ELF-1 (cell line): ENCODE results near the gene NAGPA.
A peak's percentile ranks its signal among the peaks of the same experiment; 100 is the strongest.
"Not testable (repeated sequence)": the region's sequence is repeated elsewhere in the genome, so short reads cannot be mapped to it uniquely, and the experiment has no call there.

Experiments used
- DNase-seq: peaks from one replicate; pipeline ENCODE4 v3.0.0-alpha.2; 2016; ENCODE audit warnings: low read depth, low spot score

The NAGPA gene

DNA sequence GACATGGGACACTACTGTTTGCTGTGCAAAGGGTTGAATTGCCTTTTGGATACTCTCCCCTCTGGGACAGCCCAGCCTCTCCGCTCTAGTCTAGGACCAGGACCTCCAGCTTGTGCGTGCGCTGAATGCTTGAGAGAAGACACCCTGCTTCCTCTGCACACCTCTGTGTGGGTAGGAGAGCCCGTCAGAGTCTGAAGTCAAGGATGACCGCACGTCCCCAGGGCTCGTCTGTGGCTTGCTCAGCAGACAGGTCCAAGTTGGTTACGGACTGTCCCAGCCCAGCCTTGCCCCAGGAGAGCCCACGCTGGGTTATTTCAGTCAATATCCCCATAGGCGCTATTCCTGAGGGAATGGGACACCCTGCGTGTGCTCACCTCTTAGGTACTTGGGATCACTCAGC lies 28.3 kb upstream of the NAGPA start:
- no peak for DNase-seq

DNA sequence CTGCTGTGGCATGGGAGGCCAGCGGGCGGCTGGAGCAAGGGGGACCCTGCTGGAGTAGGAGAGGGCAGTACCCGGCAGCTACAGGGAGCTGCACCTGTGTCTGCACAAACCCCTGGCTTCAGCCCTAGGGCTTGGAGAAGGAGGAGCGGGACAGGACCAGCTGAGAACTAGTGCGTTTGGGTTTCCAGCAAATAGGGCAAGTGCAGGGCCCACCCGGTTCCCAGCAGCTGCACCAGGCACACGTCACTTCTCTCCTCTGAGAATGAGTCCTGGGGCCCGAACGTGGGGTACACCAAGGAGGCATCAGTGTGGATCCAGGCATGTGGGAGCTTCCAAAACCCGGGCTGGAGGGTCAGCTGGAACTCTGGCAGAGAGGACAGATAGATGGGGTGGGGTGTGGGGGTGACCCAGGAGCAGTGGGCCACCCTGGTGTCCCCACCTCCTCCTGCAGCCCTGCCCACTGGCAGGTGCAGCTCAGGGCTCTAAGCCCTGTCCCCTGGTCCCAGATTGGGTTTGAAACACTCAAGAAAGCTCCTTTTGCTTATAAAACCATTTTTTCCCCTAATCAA lies 26.4 kb upstream of the NAGPA start:
- DNase-seq = no peak

DNA sequence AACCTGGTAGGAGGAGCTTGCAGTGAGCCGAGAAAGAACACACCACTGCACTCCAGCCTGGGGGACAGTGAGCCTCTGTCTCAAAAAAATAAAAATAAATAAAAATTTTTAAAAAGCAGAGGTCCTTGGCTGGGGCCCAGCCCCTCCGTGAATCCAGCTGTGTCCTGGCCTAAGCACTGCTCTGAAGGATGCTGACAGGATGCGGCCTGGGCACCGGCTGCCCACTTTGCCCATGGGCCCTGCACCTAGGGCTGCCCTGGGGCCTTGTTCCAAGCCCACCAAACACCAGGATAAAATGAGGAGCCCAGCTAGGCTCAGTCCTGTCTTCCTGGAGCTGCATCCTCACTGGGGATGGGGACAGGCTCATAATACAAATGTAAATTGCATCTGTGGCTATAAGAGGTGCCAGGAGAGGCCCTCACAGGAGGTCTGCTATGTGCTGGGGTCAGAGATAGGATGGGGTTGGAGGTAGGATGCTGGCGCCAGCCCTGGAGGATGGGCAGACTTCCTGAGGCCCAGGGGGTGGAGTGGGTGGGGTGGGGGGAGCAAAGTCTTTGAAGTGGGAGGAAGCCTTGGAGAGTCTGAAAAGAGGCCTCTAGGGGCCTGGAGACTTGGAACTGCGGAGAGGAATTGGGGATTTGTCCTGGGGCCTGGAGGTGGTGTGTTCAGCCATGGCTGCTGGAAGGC lies 25.8 kb upstream of the NAGPA start:
- DNase-seq = peak; percentile 66

DNA sequence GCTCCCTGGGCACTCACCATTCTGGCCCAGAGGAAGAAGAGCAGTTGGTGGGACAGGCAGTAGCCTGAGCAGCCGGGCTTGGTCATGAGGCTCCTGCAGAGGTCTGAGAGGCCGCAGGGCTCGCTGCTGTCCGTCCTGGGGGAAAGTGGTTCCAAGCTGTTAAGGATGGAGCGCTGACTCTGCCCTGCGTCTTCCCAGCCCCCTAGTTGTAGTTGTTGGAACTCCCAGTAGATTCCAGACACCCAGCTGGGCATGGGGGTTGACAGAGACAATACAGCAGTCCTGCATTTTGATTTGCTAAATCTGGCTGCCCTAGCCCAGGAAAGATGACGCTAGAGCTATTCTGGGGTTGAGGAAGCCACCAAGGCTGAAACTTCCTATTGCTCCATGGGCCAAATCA lies 24.7 kb upstream of the NAGPA start:
- peak; percentile 93 for DNase-seq

DNA sequence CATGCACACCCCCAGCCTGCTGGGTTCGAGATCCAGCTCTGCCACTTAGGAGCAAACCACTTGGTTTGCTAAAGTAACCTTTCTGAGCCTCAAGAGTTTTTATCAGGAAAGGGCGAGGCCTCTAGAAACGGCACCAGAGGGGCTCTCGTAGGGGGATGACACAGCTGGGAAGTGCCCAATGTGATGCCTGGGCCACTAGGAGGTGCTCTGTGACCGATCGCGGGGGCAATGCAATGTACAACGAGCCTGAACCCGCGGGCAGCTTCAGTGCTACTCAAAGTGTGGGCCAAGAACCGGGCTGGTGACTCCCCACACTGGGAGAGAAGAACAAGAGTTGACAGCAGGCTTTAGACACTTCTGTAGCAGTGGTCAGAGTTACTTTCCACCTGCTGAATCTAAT lies 22.6 kb upstream of the NAGPA start:
- DNase-seq = peak; percentile 71

DNA sequence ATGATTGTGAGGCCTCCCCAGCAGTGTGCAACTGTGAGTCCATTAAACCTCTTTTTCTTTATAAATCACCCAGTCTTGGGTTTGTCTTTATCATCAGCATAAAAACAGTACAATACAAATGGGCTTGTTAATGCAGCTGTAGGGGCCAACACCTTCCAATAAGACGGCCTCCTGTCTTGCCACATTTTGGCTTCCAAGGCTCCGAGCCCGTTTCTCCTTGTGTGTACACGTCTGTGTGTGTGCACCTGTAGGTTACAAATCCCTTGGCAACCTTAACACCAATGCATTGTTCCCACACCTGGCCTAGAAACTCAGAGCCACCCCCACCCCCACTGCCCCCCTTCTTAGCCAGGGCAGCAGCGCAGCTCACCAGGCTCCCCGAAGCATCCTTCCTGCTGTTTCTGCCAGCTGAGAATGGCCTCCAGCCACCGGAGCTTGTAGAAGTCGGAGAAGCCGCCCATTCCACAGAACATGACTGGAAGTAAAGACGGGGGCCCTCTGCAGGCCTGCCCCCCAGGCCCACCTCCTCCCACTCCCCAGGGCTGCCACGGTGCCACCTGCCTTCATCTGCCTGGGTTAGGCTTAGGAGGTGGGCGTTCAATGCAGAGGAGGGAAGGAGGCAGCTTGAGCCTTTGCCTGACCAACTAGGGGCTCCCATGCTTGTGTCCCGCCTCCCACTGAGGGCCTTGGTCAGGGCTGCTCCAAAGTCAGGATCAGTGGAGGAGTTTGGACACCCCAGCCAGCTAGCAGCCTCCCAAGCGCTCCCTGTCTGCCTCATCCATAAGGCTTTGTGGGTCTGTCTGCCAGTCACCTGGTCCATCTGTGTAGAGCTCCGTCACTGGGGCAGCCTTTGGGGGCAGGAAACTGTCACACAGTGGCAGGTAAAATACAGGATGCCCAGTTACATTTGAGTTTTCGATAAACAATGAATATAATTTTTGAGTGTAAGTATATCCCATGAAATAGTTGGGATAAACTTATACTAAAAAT lies 21.4 kb upstream of the NAGPA start:
- no peak for DNase-seq

DNA sequence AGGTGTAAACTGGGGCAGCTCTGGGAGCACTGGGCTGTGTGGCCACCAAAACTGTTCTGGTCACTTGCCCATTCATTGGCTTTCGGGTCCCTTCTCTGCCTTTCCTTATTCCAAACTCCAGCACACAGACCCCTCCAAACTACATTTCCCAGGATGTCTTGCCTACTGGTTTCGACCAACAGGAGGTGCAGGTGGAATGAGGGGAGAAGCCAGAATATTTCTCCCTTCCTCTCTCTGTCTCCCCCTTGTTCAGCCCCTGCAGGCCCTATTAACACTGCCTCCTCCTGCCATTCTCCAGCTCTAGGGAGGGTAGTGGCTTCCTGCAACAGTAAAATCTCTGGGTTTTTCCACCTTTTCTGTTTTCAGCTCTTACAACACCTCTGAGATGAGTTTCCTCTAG lies 13.2 kb upstream of the NAGPA start:
- DNase-seq = no peak

DNA sequence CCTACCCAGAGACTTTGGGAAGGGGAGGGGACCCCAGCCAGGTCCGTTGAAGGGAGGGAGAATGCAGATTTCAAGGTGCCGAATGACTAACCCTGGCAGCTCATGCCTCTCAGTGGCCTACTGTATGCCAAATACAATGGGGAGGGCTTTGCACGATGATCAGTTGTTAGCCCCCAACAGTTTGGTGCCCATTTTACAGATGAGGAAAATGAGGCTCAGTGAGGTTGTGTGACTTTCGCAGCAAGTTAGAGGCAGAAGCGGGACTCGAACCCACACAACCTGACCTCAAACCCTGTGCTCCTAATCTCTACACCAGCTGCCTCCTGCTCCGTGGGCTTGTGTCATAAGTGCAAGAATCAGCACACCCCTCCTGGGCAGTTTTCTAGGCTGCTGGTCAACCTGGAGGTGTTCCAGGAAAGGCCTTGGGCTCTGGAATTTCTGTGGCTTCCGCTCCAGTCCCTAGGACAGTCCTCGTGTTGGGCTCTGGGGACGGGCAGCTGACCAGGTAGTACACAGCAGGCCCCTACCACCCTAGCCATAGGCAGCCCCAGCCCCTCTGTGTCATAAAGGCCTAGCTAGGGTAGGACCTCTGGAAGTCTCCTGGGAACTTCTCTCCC lies 11.9 kb upstream of the NAGPA start:
- no peak for DNase-seq

DNA sequence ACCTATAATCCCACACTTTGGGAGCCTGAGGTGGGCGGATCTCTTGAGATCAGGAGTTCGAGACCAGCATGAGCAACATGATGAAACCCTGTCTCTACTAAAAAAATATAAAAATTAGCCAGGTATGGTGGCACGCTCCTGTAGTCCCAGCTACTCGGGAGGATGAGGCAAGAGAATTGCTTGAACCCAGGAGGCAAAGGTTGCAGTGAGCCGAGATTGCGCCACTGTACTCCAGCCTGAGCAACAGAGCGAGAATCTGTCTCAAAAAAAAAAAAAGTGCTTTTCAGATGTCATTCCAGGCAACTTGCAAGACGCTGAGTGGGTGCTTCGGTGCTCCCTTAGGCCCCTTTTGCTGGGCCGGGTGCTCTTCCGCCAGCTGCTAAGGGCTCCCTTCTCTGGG lies 10.8 kb upstream of the NAGPA start:
- not testable (repeated sequence) for DNase-seq

DNA sequence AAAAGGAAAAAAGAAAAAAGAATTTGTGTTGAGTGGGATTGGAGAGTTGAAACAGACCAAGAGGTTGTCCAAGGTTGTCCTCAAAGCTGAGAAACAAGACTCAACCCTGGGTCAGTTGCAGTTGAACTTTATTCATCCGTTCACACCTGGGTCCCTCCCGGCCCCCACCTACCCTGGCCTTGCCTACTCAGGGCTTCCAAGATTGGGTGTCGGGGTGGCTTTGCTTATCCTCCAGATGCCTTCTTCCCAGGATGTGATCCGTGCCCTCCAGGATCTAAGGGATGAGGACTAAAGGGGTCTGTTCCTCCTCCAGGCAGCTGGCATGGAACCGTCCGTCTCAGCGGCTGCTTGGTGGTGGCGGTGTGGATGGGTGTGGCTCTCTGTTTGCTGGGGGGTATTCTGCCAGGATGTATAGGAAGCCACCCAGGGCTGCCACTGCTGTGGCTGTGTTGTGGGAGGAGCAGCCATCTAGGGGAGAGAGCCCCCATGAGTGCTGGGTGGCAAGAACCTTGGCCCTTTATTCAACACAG lies 10.3 kb upstream of the NAGPA start:
- DNase-seq = no peak

DNA sequence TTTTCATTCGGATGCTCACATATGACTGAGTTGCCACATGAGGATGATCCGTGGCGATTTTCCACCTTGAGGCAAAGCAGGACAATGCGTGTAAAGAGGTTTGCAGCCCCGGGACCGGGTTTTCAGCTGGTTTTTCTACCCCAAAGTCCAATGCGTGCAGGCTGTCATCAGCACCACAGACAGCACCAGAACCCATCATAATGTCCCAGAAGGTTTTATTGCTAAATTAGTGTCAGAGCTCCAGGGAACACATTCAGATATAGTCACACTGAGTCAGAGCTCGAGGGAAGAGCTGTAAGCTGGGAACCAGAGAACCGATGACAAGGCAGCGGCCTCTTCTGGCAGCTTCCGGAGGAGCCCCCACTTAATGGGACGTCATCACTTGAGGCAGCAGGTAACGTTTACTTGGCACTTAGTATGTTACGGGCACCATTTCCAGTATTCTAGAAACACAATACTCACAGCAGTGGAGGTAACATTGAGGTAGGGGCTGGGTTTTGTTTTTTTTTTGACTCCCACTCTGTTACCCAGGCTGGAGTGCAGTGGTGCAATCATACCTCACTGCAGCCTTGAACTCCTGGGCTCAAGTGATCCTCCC lies 8.9 kb upstream of the NAGPA start:
- DNase-seq = peak; percentile 45

DNA sequence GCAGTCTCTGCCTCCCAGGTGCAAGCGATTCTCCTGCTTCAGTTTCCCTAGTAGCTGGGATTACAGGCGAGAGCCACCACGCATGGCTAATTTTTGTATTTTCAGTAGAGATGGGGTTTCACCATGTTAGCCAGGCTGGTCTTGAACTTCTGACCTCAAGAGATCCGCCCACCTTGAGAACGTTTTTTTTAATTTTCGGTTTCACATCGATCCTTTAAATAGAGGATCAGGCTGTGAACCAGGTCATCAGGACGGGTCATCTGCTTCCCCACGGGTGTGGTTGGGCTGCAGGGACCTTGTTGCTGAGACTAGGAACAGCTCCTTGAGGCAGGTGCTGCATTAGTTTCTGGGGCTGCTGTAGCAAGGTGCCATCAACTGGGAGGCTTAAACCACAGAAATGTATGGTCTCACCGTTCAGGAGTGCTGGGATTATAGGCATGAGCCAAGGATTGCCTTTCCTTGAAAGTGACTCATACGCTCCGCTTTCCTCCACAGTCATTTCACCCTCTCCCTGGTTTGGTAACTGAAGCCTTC lies 7.9 kb upstream of the NAGPA start:
- no peak for DNase-seq

DNA sequence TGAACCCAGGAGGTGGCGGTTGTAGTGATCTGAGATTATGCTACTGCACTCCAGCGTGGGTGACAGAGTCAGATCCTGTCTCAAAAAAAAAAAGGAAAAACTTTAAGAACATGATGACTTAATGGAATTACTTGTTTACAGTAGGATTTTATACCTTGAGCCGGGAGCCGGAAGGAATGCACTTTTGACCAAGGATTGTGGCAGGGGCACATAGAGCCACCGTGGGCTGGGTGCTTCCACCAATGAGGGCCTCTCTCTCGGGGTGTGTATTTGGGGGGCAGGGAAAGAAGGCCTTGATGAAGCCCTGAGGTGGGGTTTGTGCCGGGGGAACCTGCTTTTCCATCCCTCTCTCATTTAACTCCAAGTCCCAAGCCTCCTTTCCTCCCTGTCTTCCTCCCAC lies 6.7 kb upstream of the NAGPA start:
- no peak for DNase-seq

DNA sequence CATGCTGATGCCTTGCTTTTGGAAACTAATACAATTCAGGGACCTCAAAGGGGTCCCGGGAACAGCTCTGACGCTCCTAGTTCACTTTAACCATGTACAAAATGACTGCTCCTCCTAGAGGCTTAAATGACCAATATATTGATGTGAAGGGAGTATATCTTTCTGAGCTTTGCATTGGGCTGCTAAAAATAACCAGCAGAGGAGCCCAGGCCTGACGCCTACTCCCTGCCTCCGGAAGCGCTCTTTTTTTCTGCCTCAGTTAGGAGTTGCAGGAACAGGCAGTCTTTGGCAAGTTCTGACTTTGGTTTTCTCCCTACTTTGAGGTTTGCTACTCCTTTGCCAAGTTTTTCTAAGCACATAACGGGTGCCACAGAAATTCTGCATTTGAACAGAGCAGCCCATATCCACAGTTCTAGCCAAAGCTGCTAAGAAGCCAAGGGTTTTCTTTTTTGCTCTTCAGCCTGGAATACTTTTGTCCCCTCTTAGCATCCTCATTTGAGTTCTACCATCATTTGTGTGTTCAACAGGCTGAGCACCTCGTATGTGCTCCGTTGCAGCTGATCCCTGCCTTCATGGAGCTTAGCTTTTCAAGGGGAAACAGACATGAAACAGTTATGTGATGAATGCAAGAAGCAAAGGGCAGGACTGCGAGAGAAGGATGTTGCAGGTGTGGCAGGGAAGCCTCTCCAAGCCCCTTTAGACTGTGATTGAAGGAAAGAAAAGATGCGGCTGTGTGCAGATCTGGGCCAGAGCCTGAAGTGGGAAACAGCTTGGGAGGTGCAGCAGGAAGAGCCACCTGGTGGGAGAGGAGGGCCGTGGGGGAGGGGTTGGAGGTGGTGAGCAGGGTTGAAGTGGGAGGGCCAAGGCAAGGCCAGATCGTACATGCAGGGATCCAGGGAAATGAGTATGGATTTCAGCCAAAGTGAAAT lies 2.8 kb upstream of the NAGPA start:
- no peak for DNase-seq

DNA sequence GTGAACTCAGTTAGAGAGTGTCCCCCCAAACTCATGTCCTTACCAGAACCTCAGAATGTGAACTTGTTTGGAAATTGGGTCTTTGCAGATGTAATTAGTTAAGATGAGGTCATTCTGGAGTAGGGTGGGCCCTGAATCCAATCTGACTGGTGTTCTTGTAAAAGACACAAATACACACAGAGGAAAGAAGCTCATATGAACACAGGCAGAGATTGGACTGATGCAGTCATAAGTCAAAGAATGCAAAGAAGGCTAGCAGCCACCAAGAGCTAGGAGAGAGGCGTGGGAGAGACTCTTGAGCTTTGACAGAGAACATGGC lies 2.1 kb upstream of the NAGPA start:
- DNase-seq = no peak

DNA sequence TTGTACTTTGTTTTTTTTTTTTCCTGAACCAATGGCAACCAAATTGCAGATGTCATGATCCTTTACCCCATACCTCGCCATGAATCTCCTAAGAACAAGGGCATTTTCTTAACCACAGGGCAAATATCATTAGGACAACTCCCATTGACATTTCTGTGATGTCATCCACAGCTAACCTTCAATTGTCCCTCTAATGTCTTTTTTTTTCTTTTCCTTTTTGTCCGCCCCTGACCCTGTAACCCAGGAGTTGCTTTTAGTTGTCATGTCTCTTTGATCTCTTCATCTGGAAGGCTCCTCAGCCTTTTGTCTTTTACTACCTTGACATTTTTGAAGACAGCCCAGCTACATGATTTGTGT lies 410 bp upstream of the NAGPA start:
- no peak for DNase-seq

DNA sequence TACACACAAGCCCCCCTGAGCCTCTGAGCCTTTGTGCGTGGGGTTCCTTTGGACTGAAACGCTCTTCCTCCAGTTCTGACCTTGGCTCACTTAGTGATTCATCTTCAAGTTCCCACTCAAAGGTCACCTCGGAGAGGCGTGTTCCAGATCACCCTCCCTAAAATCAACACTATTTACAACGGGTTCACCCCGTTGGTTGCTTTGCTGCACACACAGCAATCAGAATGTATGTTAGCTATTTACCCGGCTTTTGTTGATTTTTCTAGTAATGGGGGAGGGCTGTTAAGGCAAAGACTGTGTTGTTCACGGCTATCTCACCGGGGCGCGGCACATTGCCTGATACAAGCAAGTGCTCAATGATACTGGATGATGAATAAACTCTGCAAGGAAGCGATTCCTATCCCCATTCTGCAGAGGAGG lies 977 bp downstream of the NAGPA start:
- DNase-seq = no peak

DNA sequence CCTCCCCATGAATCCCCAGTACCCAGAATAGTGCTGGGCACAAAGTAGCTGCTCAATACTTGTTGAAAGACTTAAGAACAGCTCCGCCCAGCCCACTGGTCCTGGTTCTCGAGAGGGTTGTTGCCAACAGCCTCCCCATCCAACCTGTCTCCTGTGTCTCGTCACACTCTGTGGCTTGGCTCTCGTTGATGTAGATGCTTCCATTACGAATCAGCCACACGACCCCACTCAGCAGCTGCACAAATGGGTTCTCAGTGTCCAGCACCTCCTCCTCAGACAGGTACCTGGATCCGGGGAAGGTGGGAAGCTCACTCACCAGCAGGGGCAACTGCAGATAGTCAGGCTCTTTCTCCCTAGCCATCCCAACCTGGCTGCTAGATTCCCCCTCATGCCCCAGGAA lies 2.1 kb downstream of the NAGPA start:
- no peak for DNase-seq

DNA sequence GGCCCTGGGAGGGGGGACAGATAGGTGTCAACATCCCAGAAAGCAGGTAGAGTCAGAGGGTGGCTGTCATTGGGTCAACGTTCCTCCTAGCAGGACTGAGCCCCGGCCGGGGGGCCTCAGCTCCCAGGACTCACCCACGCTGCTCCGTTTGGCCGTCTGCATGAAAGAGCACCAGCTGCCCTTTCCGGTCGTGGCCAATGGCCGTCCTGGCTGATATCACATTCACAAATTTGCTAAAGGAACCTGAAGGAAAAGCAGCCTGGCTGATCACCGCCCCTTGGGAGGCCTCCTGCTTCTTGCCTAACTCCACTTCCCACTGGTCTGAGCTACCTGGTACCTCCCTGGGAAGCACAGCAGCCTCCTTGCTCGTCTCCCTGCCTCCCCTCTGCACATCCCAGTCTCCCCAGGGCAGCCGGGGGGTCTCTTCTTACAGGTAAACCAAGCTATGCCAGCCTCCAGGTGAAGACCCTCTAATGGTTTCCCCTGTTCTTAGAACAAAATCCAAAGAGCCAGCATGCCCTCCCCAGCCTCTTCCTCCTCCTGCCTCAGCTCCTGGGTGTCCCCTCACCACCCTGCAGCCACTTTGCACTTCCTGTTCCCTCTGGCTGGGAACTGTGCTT lies 3.4 kb downstream of the NAGPA start:
- no peak for DNase-seq

DNA sequence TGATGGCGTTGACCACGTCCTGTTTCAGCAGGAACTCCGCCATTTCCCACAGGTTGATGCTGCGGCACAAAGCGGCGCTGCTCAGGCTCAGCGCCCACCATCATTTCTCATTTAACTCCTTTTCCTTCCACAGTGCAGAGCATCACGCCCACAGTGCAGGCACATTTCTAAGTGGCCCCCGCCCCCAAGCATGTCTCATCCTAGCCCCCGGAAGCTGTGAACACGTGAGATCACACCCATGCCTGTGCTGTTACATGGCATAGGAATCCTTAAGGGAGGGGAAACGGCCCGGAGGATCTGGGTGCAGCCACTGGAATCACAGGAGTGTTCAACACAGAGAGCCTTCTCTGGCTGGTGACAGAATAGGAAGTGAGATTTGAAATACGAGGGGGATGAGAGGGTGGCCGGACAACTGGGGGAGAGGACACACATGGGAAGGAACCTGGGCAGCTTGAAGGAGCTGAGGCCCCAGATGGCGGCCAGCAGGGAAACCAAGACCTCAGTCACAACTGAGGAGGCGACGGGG lies 4.7 kb downstream of the NAGPA start:
- DNase-seq = no peak
